Fibroblast of pulmonary artery (primary cell): ENCODE data around the gene ZFAND3.
"Not testable (repeated sequence)": the region's sequence is repeated elsewhere in the genome, so short reads cannot be mapped to it uniquely, and the experiment has no call there.

ENCODE experiments used
- DNase-seq: peaks from one replicate; pipeline ENCODE4 v3.0.0-alpha.2; 2010; ENCODE audit warnings: low read depth
- H3K4me3 ChIP-seq: replicated peaks from 2 replicates; pipeline ENCODE4 v1.5.1; 2011; ENCODE audit warnings: low read depth, mild to moderate bottlenecking, control low read depth, low read length, moderate library complexity
- CTCF ChIP-seq: IDR thresholded peaks from 2 replicates; pipeline ENCODE4 v1.5.1; 2011; ENCODE audit warnings: mild to moderate bottlenecking, control low read depth, low read length, inconsistent platforms; ENCODE audit errors: missing control alignments

Gene ZFAND3

GRCh38 chr6:38045701-38046305 is 226.3 kb downstream of the ZFAND3 start:
- no peak for DNase-seq
- TF ChIP-seq CTCF: no peak
- H3K4me3 ChIP-seq: no peak overlapping the region

GRCh38 chr6:38047562-38047961 is 228.0 kb downstream of the ZFAND3 start:
- no peak for DNase-seq
- H3K4me3 ChIP-seq: no peak overlapping the region
- no peak for TF ChIP-seq CTCF

GRCh38 chr6:38049861-38050397 is 230.4 kb downstream of the ZFAND3 start:
- not testable (repeated sequence) for DNase-seq, H3K4me3 ChIP-seq

- TF ChIP-seq CTCF: no peak
- no peak overlapping the region for H3K4me3 ChIP-seq
- DNase-seq: no peak
Measured at GRCh38 chr6:38051819-38052434, 232.4 kb downstream of the ZFAND3 start.

GRCh38 chr6:38054527-38055202 is 235.1 kb downstream of the ZFAND3 start:
- TF ChIP-seq CTCF: no peak
- H3K4me3 ChIP-seq: no peak overlapping the region
- DNase-seq: no peak

- no peak overlapping the region for H3K4me3 ChIP-seq
- DNase-seq: no peak
- no peak for TF ChIP-seq CTCF
Measured at GRCh38 chr6:38055203-38055589, 235.7 kb downstream of the ZFAND3 start.

GRCh38 chr6:38056361-38056760 is 236.8 kb downstream of the ZFAND3 start:
- no peak overlapping the region for H3K4me3 ChIP-seq
- TF ChIP-seq CTCF: no peak
- no peak for DNase-seq
